ENCODE data around the gene DPRX. TPM values are rescaled to one million over a fixed set of nuclear protein-coding genes. Genes with fewer than 3 reads are reported as not detected.

The DPRX gene
- total RNA-seq, 8 experiments from 2014 or later = not detected

Other genes starting within 250 kb of the DPRX start
- gene ZNF765, start 236.8 kb upstream of the DPRX start, total RNA-seq = 10 to 100 TPM in 1 of 8 experiments, 1 to 10 TPM in 7; 6.3 to 10.3 (median 7.6) TPM
- gene ZNF761, start 200.0 kb upstream of the DPRX start, total RNA-seq = 10 to 100 TPM in 2 of 8 experiments, 1 to 10 TPM in 6; 5.6 to 12.8 (median 9.2) TPM
- gene ZNF813, start 164.3 kb upstream of the DPRX start, total RNA-seq = 1 to 10 TPM; 1.6 to 4.9 (median 3.0) TPM
- 10 to 100 TPM in 5 of 8 experiments, 1 to 10 TPM in 3; 7.0 to 26.3 (median 13.4) TPM for gene ZNF331, start 93.9 kb upstream of the DPRX start, total RNA-seq
- gene NLRP12, start 192.3 kb downstream of the DPRX start, total RNA-seq = 1 to 10 TPM in 1 of 8 experiments, under 1 TPM in 3, not detected in 4; 0.14 to 1.5 (median 0.52) TPM
- gene MYADM, start 235.9 kb downstream of the DPRX start, total RNA-seq = 10 to 100 TPM in 5 of 8 experiments, 1 to 10 TPM in 3; 2.1 to 26.7 (median 11.6) TPM